Kidney (tissue), 22 donors: ENCODE data around the gene GFOD1. TPM values are rescaled to one million over a fixed set of nuclear protein-coding genes. Genes with fewer than 3 reads are reported as not detected.

Experiments
- DNase-seq, 5 donors: peaks; one replicate each; pipeline ENCODE4 v3.0.0-alpha.2; 2013 to 2020
- FAIRE-seq: peaks from 2 replicates; lab custom pipeline; 2012; peaks lifted over from hg19 to GRCh38; lab: Jason Lieb, UNC
- H3K27ac ChIP-seq, 2 donors: one replicate each; pipeline ENCODE4 v1.7.0; 2013; ENCODE audit warnings: low read depth in 2 of 2, low read length in 2 of 2, inconsistent platforms in 1 of 2
- H3K27me3 ChIP-seq: one replicate; pipeline ENCODE4 v1.7.1; 2013; ENCODE audit warnings: low read length, inconsistent platforms; ENCODE audit not compliant: control insufficient read depth, insufficient read depth
- H3K36me3 ChIP-seq, 3 donors: one replicate each; pipeline versions ENCODE4 v1.7.0 to v1.7.1; 2013; ENCODE audit warnings: low read length in 3 of 3, control low read depth in 1 of 3, inconsistent platforms in 1 of 3; ENCODE audit not compliant: insufficient read depth in 3 of 3, control insufficient read depth in 2 of 3
- H3K4me1 ChIP-seq, 3 donors: one replicate each; pipeline versions ENCODE4 v1.7.0 to v1.7.1; 2013; ENCODE audit warnings: low read length in 3 of 3, inconsistent platforms in 1 of 3, low read depth in 1 of 3; ENCODE audit not compliant: control insufficient read depth in 2 of 3, insufficient read depth in 2 of 3
- H3K4me3 ChIP-seq, 3 donors: one replicate each; pipeline versions ENCODE4 v1.7.0 to v1.8.1; 2013; ENCODE audit warnings: low read length in 3 of 3, control low read depth in 1 of 3, inconsistent platforms in 1 of 3
- H3K9ac ChIP-seq, 3 donors: one replicate each; pipeline versions ENCODE4 v1.7.0 to v1.7.1; 2013; ENCODE audit warnings: low read length in 3 of 3, control low read depth in 1 of 3, inconsistent platforms in 1 of 3
- H3K9me3 ChIP-seq, 3 donors: one replicate each; pipeline versions ENCODE4 v1.7.0 to v1.7.1; 2013; ENCODE audit warnings: low read length in 3 of 3, control low read depth in 1 of 3, inconsistent platforms in 1 of 3; ENCODE audit not compliant: control insufficient read depth in 2 of 3, insufficient read depth in 1 of 3
- intact Hi-C: fragments of 100-400 bp; cut with DNase I; formaldehyde crosslinking; loops from one replicate; pipeline ENCODE4 v1.11.1; 2022
- long read RNA-seq, 10 donors: library from polyadenylated mRNA in 1 of 10; unstranded in 1 of 10; transcript quantifications; one replicate each; pipeline ENCODE4 v2.0.0 and lab custom pipeline, GENCODE V29; 2021 to 2026
- polyA plus RNA-seq: library from polyadenylated mRNA; stranded (reverse); fragments of 350-450 nt; fragmentation: Illumina TruSeq; extraction: RNeasy Lipid Tissue Mini Kit (QIAGEN cat#74804); gene quantifications from one replicate; pipeline ENCODE4 v1.2.3, GENCODE V29; 2014; ENCODE audit warnings: low read depth, low replicate concordance; ENCODE audit not compliant: insufficient read depth
- total RNA-seq: library from RNA; stranded (reverse); fragmentation: NEBNext Ultra II Directional; extraction: Animal tissue kit (Norgen Biotek cat#: 25700); gene quantifications from one replicate; pipeline ENCODE4 v1.2.1, GENCODE V29; 2021
- TF ChIP-seq, protein P1 (sequence below): IDR thresholded peaks from 3 replicates; pipeline ENCODE4 v1.5.1; 2012; ENCODE audit warnings: mild to moderate bottlenecking, moderate library complexity, borderline replicate concordance; ENCODE audit not compliant: insufficient read depth; ENCODE audit errors: extremely low read depth
- donor health status: control.
- donor health status: control.
- donor health status: control.
- donor health status: control.
- donor health status: control.
- donor health status: DM: yes; HTN: yes; CAD: no.
- donor health status: Normal renal cell carcinoma (clear cell type).

Gene GFOD1, protein sequence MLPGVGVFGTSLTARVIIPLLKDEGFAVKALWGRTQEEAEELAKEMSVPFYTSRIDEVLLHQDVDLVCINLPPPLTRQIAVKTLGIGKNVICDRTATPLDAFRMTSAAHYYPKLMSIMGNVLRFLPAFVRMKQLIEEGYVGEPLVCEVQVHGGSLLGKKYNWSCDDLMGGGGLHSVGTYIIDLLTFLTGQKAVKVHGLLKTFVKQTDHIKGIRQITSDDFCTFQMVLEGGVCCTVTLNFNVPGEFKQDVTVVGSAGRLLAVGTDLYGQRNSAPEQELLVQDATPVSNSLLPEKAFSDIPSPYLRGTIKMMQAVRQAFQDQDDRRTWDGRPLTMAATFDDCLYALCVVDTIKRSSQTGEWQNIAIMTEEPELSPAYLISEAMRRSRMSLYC
- total RNA-seq = 14.6 TPM
- polyA plus RNA-seq = 2.1 TPM
- long read RNA-seq, donor 1 = 0 reads
- long read RNA-seq, donor 2, full-length matches to known transcripts = 1 of 1 reads
- long read RNA-seq, donor 2, partial matches to known transcripts = 0 of 1 reads
- long read RNA-seq, donor 2, other reads (novel, unspliced or antisense) = 0 of 1 reads
- long read RNA-seq, donor 3 = 0 reads
- long read RNA-seq, donor 4 = 0 reads
- long read RNA-seq, donor 5 = 0 reads
- long read RNA-seq, donor 6 = 0 reads
- long read RNA-seq, donor 7, full-length matches to known transcripts = 19 of 21 reads
- long read RNA-seq, donor 7, partial matches to known transcripts = 0 of 21 reads
- long read RNA-seq, donor 7, other reads (novel, unspliced or antisense) = 2 of 21 reads
- long read RNA-seq, donor 8 = 0 reads
- long read RNA-seq, donor 9, full-length matches to known transcripts = 1 of 1 reads
- long read RNA-seq, donor 9, partial matches to known transcripts = 0 of 1 reads
- long read RNA-seq, donor 9, other reads (novel, unspliced or antisense) = 0 of 1 reads
- long read RNA-seq, donor 10 = 0 reads

DNA sequence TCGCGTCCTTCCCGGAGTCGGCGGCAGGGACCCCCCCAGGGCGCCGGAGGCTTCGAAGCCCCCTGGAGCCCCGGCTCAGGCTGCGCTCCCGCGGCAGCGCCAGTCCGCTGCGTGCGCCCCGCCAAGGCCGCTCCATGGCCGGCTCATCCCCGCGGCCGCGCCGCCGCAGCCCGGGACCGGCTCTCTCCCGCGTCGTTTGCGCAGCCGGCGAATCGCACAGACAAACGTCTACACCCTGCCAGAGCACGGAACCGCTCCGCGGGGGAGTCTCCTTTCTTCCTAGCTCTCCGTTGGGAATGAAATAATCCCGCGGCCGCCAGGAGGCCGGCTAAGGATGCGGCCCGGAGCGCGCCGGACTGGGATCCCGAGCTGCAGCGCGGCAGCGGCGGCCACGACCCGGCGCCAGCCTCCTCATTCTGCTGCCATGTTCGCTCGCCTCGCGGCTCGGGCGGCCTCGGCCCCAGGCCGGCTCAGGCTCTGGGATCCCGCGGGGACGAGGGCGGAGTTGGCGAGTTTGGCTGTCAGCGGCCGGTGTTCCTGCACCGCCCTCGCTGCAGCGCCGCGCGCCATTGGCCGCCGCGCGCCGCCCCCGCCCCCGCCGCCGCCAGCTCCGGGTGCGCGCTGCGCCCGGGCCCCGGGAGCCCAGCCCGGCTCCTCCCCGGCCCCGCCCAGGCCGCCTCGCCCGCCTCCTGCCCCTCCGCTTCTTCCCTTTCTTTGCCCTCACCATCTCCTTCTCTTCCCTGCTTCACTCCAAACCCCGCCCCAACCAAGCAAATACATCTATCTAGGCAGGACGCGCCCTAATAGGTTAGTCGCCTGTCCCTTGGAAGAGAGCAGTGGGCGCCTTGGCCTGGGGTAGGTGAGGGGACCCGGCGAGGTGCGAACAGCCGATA, at the start of gene GFOD1:
TSS of gene GFOD1 (minus strand) at position 479 of the 893 bp plus-strand sequence. CDS start 710 bp downstream, outside the sequence.
- Histone ChIP-seq H3K9me3 (no peaks in the 10 kb centered on the region), H3K27ac (peak within 1 kb of the TSS; percentile 27 to 61), H3K36me3 (no peaks in the 10 kb centered on the region), H3K9ac (peak within 1 kb of the TSS in 2 of 3 donors; percentile 33 to 73), H3K4me1 (peaks cover 0 to 13% (median 0%) of the 10 kb centered on the region in 3 donors), H3K27me3 (peaks cover 10% of the 10 kb centered on the region), H3K4me3 (peak within 1 kb of the TSS; percentile 57 to 81 (median 63))
- intact Hi-C loops = no loop called here
- no peak for FAIRE-seq
- peak; percentile 80 to 96 (median 86) for DNase-seq
- TF ChIP-seq, protein P1, sequence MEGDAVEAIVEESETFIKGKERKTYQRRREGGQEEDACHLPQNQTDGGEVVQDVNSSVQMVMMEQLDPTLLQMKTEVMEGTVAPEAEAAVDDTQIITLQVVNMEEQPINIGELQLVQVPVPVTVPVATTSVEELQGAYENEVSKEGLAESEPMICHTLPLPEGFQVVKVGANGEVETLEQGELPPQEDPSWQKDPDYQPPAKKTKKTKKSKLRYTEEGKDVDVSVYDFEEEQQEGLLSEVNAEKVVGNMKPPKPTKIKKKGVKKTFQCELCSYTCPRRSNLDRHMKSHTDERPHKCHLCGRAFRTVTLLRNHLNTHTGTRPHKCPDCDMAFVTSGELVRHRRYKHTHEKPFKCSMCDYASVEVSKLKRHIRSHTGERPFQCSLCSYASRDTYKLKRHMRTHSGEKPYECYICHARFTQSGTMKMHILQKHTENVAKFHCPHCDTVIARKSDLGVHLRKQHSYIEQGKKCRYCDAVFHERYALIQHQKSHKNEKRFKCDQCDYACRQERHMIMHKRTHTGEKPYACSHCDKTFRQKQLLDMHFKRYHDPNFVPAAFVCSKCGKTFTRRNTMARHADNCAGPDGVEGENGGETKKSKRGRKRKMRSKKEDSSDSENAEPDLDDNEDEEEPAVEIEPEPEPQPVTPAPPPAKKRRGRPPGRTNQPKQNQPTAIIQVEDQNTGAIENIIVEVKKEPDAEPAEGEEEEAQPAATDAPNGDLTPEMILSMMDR = no peak

DNA sequence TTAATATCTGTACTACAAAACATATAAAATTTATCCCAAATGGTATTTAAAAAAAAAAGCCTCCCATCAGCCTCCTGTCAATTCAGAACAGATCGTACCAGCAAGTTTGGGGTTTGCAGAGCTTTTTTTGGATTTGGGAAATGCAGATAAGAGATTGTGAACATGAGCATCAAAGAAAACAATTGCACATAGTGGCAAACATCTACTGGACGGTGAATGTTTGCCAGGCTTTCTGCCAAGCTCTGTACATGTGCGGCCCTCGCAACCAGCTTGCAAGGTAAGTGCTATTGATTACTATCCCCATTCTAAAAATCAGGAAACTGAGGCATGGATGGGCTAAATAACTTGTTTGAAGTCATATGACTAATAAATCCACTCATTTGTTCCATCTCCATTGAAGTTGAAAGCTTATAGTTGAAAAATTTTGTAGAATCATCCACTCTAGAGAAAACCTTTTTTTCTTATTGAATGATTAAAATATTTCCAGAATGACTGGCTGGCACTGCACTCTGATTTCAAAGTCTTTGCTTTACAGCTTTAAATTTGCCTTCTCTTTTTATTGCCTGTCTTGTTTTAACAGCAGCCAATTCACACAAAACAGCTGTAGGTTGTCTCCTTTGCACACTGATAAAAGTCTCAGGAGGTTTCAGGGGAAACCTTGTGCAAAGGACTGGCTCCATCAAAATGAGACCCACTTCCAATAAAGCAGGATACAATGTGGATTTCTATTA, 49.6 kb upstream of the GFOD1 start:
- no peak for FAIRE-seq
- intact Hi-C loops = loop anchor here (10.0 kb wide), 1 partner anchor 202 kb away; no protein-coding TSS in a partner anchor
- TF ChIP-seq, protein P1 = no peak

GRCh38 chr6:13535306-13535705, 47.9 kb upstream of the GFOD1 start:
- H3K9ac ChIP-seq = no peak overlapping the region
- H3K4me1 ChIP-seq = no peaks in the 10 kb centered on the region
- no peaks in the 10 kb centered on the region for H3K36me3 ChIP-seq
- no peaks in the 10 kb centered on the region for H3K9me3 ChIP-seq
- no peak overlapping the region for H3K4me3 ChIP-seq
- TF ChIP-seq, protein P1 = no peak
- H3K27ac ChIP-seq = no peak overlapping the region
- no peaks in the 10 kb centered on the region for H3K27me3 ChIP-seq
- intact Hi-C loops = loop anchor here (10.0 kb wide), 1 partner anchor 201 kb away; no protein-coding TSS in a partner anchor
- FAIRE-seq = no peak
- DNase-seq = no peak

More for the DNA sequence above, 49.6 kb upstream of the GFOD1 start:
- Histone ChIP-seq H3K36me3 (no peaks in the 10 kb centered on the region), H3K4me1 (no peaks in the 10 kb centered on the region), H3K27ac (no peak overlapping the region), H3K4me3 (no peak overlapping the region), H3K27me3 (no peaks in the 10 kb centered on the region), H3K9ac (no peak overlapping the region), H3K9me3 (no peaks in the 10 kb centered on the region)
- DNase-seq = peak in 2 of 5 donors; percentile 34 to 55
